ENCODE data around the gene PLD6. TPM values are rescaled to one million over a fixed set of nuclear protein-coding genes. Genes with fewer than 3 reads are reported as not detected.

PLD6 gene
- total and polyA plus RNA-seq, 2 donors: 2.8 to 5.1 TPM

Small RNA genes lying within 50 kb of the gene (small RNA-seq; reads per million reads assigned to genes)
- gene RNU6-767P: not detected

Other genes with a start within 250 kb of the PLD6 start
- gene TNFRSF13B, start 234.2 kb downstream of the PLD6 start, total RNA-seq: not detected
- 0.10 TPM for gene TNFRSF13B, start 234.2 kb downstream of the PLD6 start, polyA plus RNA-seq
- gene MPRIP, start 163.9 kb downstream of the PLD6 start, total RNA-seq: 91.4 TPM
- 158 TPM for gene MPRIP, start 163.9 kb downstream of the PLD6 start, polyA plus RNA-seq
- gene FLCN, start 30.8 kb upstream of the PLD6 start, total RNA-seq: 31.3 TPM
- 35.9 TPM for gene FLCN, start 30.8 kb upstream of the PLD6 start, polyA plus RNA-seq
- 81.4 TPM for gene COPS3, start 74.9 kb upstream of the PLD6 start, total RNA-seq
- gene COPS3, start 74.9 kb upstream of the PLD6 start, polyA plus RNA-seq: 51.1 TPM
- 1.6 TPM for gene NT5M, start 97.0 kb upstream of the PLD6 start, total RNA-seq
- gene NT5M, start 97.0 kb upstream of the PLD6 start, polyA plus RNA-seq: 5.9 TPM

All from urinary bladder (tissue), 2 donors.